ENCODE measurements around the gene CACNG6. TPM values are rescaled to one million over a fixed set of nuclear protein-coding genes. Genes with fewer than 3 reads are reported as not detected.

The CACNG6 gene
- total RNA-seq, 1 donor from 2014 or later, result 0.20 TPM

DNA sequence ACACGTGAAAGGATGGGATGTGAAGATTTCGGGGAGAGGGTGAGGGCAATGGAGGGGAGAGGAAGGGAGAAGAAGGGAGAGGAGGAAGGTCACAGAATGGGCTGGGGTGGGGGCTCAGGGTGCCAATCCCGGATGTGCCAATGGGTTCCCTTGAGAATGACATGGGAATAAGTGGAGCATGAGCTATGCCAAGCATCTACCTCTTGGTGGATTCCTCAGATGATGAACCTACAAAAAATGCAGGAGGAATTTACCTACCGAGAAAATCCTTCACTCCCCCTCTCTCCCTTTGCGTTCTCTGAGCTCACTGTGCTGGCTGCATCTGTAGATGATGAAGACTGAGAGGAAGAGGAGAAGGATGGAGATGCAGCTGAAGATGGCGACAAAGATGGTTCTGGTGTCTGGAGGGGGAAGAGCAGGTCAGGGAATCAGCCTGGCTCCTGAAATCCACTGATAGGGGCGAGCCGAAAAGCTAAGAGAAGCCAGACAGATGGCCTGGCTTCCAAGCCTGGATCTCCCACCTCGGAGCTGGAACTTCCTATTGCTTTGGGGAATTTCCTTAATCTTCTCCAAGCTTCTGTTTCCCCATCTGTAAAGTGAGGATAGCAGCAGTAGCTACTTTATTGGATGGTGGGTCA, 50.7 kb downstream of the CACNG6 start:
- DNase-seq (ENCODE audit: low read depth in 2 of 2), result no peak

DNA sequence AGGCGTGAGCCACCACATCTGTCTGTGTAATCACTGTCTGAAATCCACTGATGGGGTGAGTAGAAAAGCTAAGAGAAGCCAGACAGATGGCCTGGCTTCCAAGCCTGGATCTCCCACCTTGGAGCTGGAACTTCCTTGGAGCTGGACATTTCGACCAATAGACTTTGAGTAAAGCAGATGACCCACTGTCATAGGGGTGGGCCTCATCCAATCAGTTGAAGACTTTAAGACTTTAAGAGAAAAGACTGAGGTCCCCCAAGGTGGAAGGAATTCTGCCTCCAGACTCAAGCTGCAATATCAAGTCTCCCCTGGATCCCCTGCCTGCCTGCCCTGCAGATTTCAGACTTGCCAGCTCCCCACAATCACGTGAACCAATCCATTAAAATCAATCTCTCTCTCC, 51.6 kb downstream of the CACNG6 start:
- DNase-seq (ENCODE audit: low read depth in 2 of 2), result no peak

DNA sequence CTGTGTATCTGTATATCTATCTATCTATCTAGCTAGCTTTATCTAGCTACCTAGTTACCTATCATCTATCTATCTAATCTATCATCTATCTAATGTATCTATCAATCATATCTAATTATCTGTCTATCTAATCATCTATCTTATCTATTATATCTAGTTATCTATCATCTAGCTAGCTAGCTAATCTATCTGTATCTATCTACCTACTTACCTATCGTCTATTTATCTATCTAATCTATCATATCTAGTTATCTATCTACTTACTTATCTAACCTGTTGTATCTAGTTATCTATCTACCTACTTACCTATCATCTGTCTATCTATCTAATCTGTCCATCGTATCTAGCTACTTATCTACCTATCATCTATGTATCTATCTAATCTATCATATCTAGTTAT, 54.3 kb downstream of the CACNG6 start:
- DNase-seq (ENCODE audit: low read depth in 2 of 2), result no peak

DNA sequence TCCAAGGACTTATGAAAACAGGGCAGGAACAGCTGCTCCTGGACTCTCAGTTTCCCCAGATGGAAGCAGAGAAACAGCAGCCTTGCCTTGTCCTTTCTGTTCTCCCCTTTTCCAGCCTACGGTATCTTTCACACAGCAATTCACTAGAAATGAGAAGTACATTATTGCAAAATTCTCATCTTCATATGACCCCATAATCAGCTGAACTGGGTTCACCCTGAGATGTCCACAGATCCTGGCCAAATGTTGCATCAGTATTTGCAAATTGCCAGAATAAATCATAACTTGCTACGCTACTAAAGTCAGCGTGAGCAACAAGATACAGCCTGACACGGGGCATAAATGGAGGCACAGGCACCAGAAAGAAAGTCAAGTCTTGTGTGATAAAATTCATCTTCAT, 56.2 kb downstream of the CACNG6 start:
- DNase-seq (ENCODE audit: low read depth in 2 of 2), result no peak

Other genes starting within 250 kb of the CACNG6 start
- gene NLRP12, start 167.3 kb upstream of the CACNG6 start, total RNA-seq, result 0.40 and 0.44 TPM in 2 replicates
- gene MYADM, start 123.8 kb upstream of the CACNG6 start, total RNA-seq, result 4.8 and 8.3 TPM in 2 replicates
- not detected in 2 replicates for gene PRKCG, start 109.4 kb upstream of the CACNG6 start, total RNA-seq
- under 0.01 TPM in 1 of 2 replicates, not detected in the other for gene CACNG7, start 82.4 kb upstream of the CACNG6 start, total RNA-seq
- gene CACNG8, start 28.7 kb upstream of the CACNG6 start, total RNA-seq, result under 0.01 and 0.22 TPM in 2 replicates
- not detected in 2 replicates for gene VSTM1, start 72.3 kb downstream of the CACNG6 start, total RNA-seq
- not detected in 2 replicates for gene TARM1, start 89.7 kb downstream of the CACNG6 start, total RNA-seq
- under 0.01 TPM in 1 of 2 replicates, not detected in the other for gene OSCAR, start 109.2 kb downstream of the CACNG6 start, total RNA-seq
- gene NDUFA3, start 111.2 kb downstream of the CACNG6 start, total RNA-seq, result 19.2 and 23.4 TPM in 2 replicates
- gene TFPT, start 124.0 kb downstream of the CACNG6 start, total RNA-seq, result 20.5 and 27.4 TPM in 2 replicates
- gene PRPF31, start 124.1 kb downstream of the CACNG6 start, total RNA-seq, result 48.6 and 51.9 TPM in 2 replicates
- gene CNOT3, start 146.1 kb downstream of the CACNG6 start, total RNA-seq, result 4.1 and 4.8 TPM in 2 replicates
- 3.3 and 5.4 TPM in 2 replicates for gene LENG1, start 168.1 kb downstream of the CACNG6 start, total RNA-seq
- 0.22 TPM in 1 of 2 replicates, not detected in the other for gene TMC4, start 181.5 kb downstream of the CACNG6 start, total RNA-seq
- 9.5 and 19.4 TPM in 2 replicates for gene MBOAT7, start 197.9 kb downstream of the CACNG6 start, total RNA-seq
- gene TSEN34, start 199.7 kb downstream of the CACNG6 start, total RNA-seq, result 35.1 and 38.8 TPM in 2 replicates
- 2,773 and 3,236 TPM in 2 replicates for gene RPS9, start 209.2 kb downstream of the CACNG6 start, total RNA-seq
- not detected in 2 replicates for gene LILRB3, start 231.4 kb downstream of the CACNG6 start, total RNA-seq